Activated naive CD8-positive, alpha-beta T cell treated with anti-CD3 and anti-CD28 coated beads, Interleukin-2, amount 50 U/mL, for 24 hours (primary cell): ENCODE results near the gene TSPO2.
A peak's percentile ranks its signal among the peaks of the same experiment; 100 is the strongest.
"Not testable (repeated sequence)": the region's sequence is repeated elsewhere in the genome, so short reads cannot be mapped to it uniquely, and the experiment has no call there.

ENCODE experiments used
- ATAC-seq: fragments of 150-1000 bp; cut with Tn5 transposase; one replicate; pipeline ENCODE4 v1.10.0; 2021
- DNase-seq: peaks from one replicate; pipeline ENCODE4 v3.0.0; 2021
- H3K27ac Mint-ChIP-seq: one replicate; pipeline ENCODE4 v1.8.0; 2021; ENCODE audit warnings: mild to moderate bottlenecking, mixed read lengths
- H3K27me3 Mint-ChIP-seq: one replicate; pipeline ENCODE4 v1.8.0; 2021; ENCODE audit warnings: mixed read lengths
- H3K36me3 Mint-ChIP-seq: one replicate; pipeline ENCODE4 v1.8.0; 2021; ENCODE audit warnings: low read depth, mixed read lengths
- H3K4me1 Mint-ChIP-seq: one replicate; pipeline ENCODE4 v1.8.0; 2021; ENCODE audit warnings: mixed read lengths
- H3K4me3 Mint-ChIP-seq: one replicate; pipeline ENCODE4 v1.8.0; 2021; ENCODE audit warnings: mild to moderate bottlenecking, moderate library complexity, mixed read lengths
- H3K9me3 Mint-ChIP-seq: one replicate; pipeline ENCODE4 v1.8.0; 2021; ENCODE audit warnings: mixed read lengths

TSPO2 gene

DNA sequence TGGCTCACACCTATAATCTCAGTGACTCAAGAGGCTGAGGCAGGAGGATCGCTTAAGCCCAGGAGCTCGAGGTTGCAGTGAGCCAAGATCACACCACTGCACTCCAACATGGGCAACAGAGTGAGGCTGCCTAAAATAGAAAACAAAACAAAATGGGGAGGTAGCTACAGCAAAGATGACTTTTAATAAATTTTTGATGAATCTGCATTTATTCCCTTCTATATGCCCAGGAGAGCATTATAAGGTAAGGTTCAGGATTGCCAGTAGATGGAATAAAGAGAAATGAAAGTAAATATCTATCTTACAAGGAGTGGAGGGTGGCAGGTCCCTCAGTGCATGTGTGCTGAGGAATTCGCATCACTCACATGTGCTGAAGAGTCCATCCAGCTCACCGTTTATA lies 27.5 kb upstream of the TSPO2 start:
- no peaks in the 10 kb centered on the region for H3K27me3 Mint-ChIP-seq
- no peaks in the 10 kb centered on the region for H3K36me3 Mint-ChIP-seq
- H3K4me3 Mint-ChIP-seq = no peak overlapping the region
- H3K9me3 Mint-ChIP-seq = no peaks in the 10 kb centered on the region
- DNase-seq (no peak), ATAC-seq (no peak)
- no peak overlapping the region for H3K27ac Mint-ChIP-seq
- no peaks in the 10 kb centered on the region for H3K4me1 Mint-ChIP-seq

DNA sequence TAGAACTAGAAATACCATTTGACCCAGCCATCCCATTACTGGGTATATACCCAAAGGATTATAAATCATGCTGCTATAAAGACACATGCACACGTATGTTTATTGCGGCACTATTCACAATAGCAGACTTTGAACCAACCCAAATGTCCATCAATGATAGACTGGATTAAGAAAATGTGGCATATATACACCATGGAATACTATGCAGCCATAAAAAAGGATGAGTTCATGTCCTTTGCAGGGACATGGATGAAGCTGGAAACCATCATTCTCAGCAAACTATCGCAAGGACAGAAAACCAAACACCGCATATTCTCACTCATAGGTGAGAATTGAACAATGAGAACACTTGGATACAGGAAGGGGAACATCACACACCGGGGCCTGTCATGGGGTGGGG lies 26.4 kb upstream of the TSPO2 start:
- not testable (repeated sequence) for H3K9me3 Mint-ChIP-seq, H3K36me3 Mint-ChIP-seq, ATAC-seq, H3K4me1 Mint-ChIP-seq, DNase-seq, H3K27me3 Mint-ChIP-seq, H3K4me3 Mint-ChIP-seq, H3K27ac Mint-ChIP-seq

- H3K27ac Mint-ChIP-seq = no peak overlapping the region
- no peaks in the 10 kb centered on the region for H3K4me1 Mint-ChIP-seq
- no peak overlapping the region for H3K4me3 Mint-ChIP-seq
Observed at GRCh38 chr6:41017663-41018062, 24.6 kb upstream of the TSPO2 start.

GRCh38 chr6:41021832-41022231 lies 20.4 kb upstream of the TSPO2 start:
- H3K27me3 Mint-ChIP-seq = no peaks in the 10 kb centered on the region
- ATAC-seq = no peak
- no peaks in the 10 kb centered on the region for H3K36me3 Mint-ChIP-seq
- H3K9me3 Mint-ChIP-seq = no peaks in the 10 kb centered on the region
- no peak overlapping the region for H3K27ac Mint-ChIP-seq
- DNase-seq = no peak
- no peak overlapping the region for H3K4me3 Mint-ChIP-seq
- no peaks in the 10 kb centered on the region for H3K4me1 Mint-ChIP-seq

More at GRCh38 chr6:41017663-41018062, 24.6 kb upstream of the TSPO2 start:
- H3K36me3 Mint-ChIP-seq = no peaks in the 10 kb centered on the region
- no peak for ATAC-seq
- no peaks in the 10 kb centered on the region for H3K27me3 Mint-ChIP-seq
- no peaks in the 10 kb centered on the region for H3K9me3 Mint-ChIP-seq
- no peak for DNase-seq

GRCh38 chr6:41022294-41022693 lies 20.0 kb upstream of the TSPO2 start:
- Mint-ChIP-seq H3K9me3 (no peaks in the 10 kb centered on the region), H3K4me1 (peaks cover 4% of the 10 kb centered on the region), H3K27ac (no peak overlapping the region), H3K36me3 (no peaks in the 10 kb centered on the region), H3K4me3 (no peak overlapping the region), H3K27me3 (no peaks in the 10 kb centered on the region)
- DNase-seq = no peak
- ATAC-seq = no peak

- Mint-ChIP-seq H3K27ac (no peak overlapping the region), H3K36me3 (no peaks in the 10 kb centered on the region), H3K4me3 (no peak overlapping the region), H3K27me3 (no peaks in the 10 kb centered on the region), H3K9me3 (no peaks in the 10 kb centered on the region), H3K4me1 (peaks cover 10% of the 10 kb centered on the region)
- ATAC-seq = no peak
- DNase-seq = no peak
Observed at GRCh38 chr6:41023114-41023513, 19.2 kb upstream of the TSPO2 start.

DNA sequence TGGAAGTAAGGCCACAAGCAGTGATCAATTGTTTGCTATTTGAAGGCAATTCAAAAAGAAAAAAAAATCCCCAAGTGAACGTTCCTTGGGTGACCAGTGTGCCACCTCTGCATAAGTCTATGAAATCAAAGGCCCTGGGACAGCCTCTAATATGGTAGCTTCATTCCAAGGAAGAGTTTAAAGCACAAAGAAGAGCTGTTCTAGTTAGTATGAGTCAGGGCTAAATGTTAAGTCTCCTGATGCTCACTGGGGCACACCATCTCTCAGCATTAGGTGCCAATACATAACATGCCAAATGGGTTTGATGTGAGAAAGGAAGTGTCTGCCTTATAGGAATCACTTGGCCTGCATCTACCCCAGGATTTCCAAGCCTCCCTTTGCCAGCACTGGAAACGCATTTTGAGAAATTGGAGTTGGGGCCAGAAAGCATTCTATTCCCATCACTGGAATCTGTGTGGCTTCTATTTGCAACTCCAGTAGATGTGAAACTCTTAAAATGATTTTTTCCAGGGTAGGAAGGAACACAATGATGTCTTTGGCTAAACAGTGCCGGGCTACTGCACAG lies 16.2 kb upstream of the TSPO2 start:
- no peaks in the 10 kb centered on the region for H3K36me3 Mint-ChIP-seq
- no peak overlapping the region for H3K27ac Mint-ChIP-seq
- DNase-seq (no peak), ATAC-seq (no peak)
- no peaks in the 10 kb centered on the region for H3K27me3 Mint-ChIP-seq
- H3K4me3 Mint-ChIP-seq = no peak overlapping the region
- H3K4me1 Mint-ChIP-seq = peaks cover 19% of the 10 kb centered on the region
- no peaks in the 10 kb centered on the region for H3K9me3 Mint-ChIP-seq

DNA sequence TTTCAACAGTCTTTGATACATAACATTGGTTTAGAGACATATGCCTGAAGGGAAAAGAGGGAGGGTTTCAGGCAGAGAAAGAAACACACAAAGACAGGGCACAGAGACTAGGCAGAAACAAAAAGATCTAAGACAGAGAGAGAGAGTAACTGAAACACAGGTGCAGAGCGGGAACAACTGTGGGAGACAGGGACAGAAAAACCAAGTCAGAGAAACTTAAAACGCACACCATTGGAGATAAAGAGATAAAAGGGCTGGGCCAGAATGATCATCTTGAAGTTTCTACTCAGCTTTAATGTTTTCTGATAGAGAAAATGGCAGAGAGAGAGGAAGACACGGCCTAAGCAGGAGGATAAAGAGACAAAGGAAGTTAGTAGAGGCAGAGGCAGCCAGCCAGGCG lies 15.0 kb upstream of the TSPO2 start:
- H3K27ac Mint-ChIP-seq = peak overlapping the region; percentile 75
- ATAC-seq = no peak
- H3K9me3 Mint-ChIP-seq = no peaks in the 10 kb centered on the region
- peak overlapping the region; percentile 78 for H3K4me3 Mint-ChIP-seq
- no peaks in the 10 kb centered on the region for H3K27me3 Mint-ChIP-seq
- peaks cover 19% of the 10 kb centered on the region for H3K4me1 Mint-ChIP-seq
- DNase-seq = no peak
- no peaks in the 10 kb centered on the region for H3K36me3 Mint-ChIP-seq

DNA sequence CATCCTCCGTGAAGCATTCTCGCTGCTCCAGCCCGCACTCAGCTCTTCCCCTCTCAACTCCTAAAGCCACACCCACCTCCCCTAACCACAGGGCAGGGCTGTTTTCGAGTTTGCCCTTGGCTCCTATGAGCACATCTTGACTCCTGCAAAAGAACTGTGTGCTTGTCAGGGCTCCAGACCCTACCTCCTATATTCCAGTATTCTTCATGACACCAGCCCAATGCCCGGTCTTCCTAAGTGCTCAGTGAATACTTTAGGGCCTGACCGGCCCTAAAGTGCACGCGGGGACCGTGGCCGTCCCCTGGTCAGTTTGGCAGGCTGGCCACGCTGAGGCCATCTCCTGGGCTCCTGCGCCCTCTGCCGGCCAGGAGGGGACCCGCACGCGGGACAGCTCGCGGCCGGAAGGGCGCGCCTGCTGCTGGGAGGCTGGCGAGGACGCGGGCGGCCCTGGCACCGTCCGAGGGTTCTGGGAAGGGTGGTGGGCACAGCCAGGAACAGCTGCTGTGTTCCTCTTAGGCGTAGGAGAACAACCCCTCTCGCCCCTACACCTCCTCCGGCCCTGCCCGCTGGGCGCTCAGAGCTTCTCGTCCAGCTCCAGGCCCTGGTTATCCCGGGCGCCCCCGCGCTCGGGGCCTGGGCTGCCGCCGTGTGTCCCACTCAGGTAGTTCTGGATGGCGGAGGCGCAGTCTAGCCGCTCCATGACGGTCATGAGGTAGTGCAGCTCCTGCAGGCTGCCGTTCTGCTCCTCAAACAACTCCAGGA lies 14.3 kb upstream of the TSPO2 start:
- peaks cover 19% of the 10 kb centered on the region for H3K4me1 Mint-ChIP-seq
- H3K4me3 Mint-ChIP-seq = peak overlapping the region; percentile 78
- no peaks in the 10 kb centered on the region for H3K36me3 Mint-ChIP-seq
- no peaks in the 10 kb centered on the region for H3K27me3 Mint-ChIP-seq
- DNase-seq = peak; percentile 87
- H3K27ac Mint-ChIP-seq = peak overlapping the region; percentile 75
- ATAC-seq = peak; percentile 87
- H3K9me3 Mint-ChIP-seq = no peaks in the 10 kb centered on the region

DNA sequence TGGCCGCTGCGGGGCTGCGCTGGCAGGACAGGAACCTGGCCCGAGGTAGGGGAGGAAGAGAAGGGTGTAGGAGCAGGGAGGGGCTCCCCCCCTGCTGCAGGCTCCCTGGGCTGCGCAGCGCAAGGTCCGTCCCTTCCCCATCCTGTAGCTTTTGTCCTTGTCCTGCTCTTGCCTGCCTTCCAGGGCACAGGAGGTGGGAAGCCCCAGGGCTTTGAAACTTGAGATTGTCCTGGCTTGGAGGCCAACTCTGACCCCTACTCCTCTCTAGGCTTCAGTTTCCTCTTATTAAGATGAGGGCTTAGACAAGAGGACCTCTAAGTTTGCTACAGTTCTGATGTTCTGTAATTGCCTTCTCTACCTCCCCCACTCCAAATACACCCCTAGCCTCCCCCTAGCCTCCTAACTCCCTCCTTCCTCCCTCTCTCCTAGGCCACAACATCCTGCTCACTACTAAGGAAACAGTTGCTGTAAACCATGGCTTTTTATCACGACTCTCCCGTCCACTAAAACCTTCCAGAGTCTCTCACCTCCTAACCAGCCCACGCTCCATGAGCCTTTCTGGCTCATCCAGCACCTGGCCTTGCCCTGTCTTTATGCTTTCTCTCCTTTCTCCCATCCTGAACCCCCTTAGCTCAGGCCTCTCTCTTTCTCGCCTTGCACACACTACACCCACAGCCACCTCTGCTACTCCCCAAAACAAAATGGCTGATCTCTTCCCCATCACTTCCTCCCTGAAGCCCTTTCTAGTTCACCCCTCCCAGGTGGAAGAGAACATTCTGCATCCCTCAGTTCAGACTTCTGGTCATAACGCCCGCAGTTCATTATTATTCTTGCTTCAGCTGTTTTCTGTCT lies 13.5 kb upstream of the TSPO2 start:
- H3K36me3 Mint-ChIP-seq = no peaks in the 10 kb centered on the region
- H3K9me3 Mint-ChIP-seq = no peaks in the 10 kb centered on the region
- H3K4me3 Mint-ChIP-seq = peak overlapping the region; percentile 78
- peak overlapping the region; percentile 61 for H3K27ac Mint-ChIP-seq
- ATAC-seq = peak; percentile 31
- H3K4me1 Mint-ChIP-seq = peaks cover 19% of the 10 kb centered on the region
- DNase-seq = no peak
- H3K27me3 Mint-ChIP-seq = no peaks in the 10 kb centered on the region

GRCh38 chr6:41032830-41033229 lies 9.4 kb upstream of the TSPO2 start:
- DNase-seq = no peak
- Mint-ChIP-seq H3K27me3 (no peaks in the 10 kb centered on the region), H3K27ac (no peak overlapping the region), H3K9me3 (no peaks in the 10 kb centered on the region), H3K4me3 (no peak overlapping the region), H3K36me3 (no peaks in the 10 kb centered on the region), H3K4me1 (peaks cover 10% of the 10 kb centered on the region)
- no peak for ATAC-seq

GRCh38 chr6:41033776-41034175 lies 8.5 kb upstream of the TSPO2 start:
- Mint-ChIP-seq H3K4me1 (peaks cover 6% of the 10 kb centered on the region), H3K27me3 (no peaks in the 10 kb centered on the region)

GRCh38 chr6:41036186-41036585 lies 6.1 kb upstream of the TSPO2 start:
- H3K27me3 Mint-ChIP-seq = no peaks in the 10 kb centered on the region
- no peaks in the 10 kb centered on the region for H3K36me3 Mint-ChIP-seq
- H3K9me3 Mint-ChIP-seq = no peaks in the 10 kb centered on the region
- no peak for DNase-seq
- H3K4me1 Mint-ChIP-seq = peaks cover 5% of the 10 kb centered on the region
- no peak for ATAC-seq
- no peak overlapping the region for H3K27ac Mint-ChIP-seq
- H3K4me3 Mint-ChIP-seq = no peak overlapping the region

More at GRCh38 chr6:41033776-41034175, 8.5 kb upstream of the TSPO2 start:
- H3K9me3 Mint-ChIP-seq = no peaks in the 10 kb centered on the region
- no peaks in the 10 kb centered on the region for H3K36me3 Mint-ChIP-seq
- no peak overlapping the region for H3K27ac Mint-ChIP-seq
- H3K4me3 Mint-ChIP-seq = no peak overlapping the region
- ATAC-seq (peak; percentile 11), DNase-seq (no peak)

DNA sequence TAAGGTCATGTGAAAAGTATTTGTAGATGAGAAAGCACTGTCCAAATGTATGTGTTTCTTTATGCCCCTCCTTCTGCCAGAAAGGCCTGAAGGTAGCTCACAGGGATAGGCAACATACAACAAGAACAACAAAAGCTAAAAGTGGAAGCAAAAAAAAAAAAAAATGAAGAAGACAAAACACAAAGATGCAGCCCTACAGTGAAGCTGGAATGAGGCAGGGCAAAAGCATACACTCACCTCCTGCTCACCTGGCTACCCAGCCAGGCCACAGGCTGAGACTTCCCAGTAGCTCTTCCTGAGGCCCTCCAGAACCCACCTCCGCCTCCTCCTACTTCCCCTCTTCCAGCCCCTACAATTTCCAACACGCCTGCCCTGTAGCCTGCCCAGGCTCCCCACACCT lies 5.7 kb upstream of the TSPO2 start:
- Mint-ChIP-seq H3K9me3 (no peaks in the 10 kb centered on the region), H3K36me3 (no peaks in the 10 kb centered on the region), H3K4me3 (no peak overlapping the region), H3K27me3 (no peaks in the 10 kb centered on the region), H3K4me1 (peaks cover 5% of the 10 kb centered on the region), H3K27ac (no peak overlapping the region)
- DNase-seq (no peak), ATAC-seq (no peak)
